ENCODE measurements around the gene MBNL1. TPM values are rescaled to one million over a fixed set of nuclear protein-coding genes. Genes with fewer than 3 reads are reported as not detected.

Gene MBNL1
- polyA plus RNA-seq, 3 donors: 190 to 204 (median 191) TPM

DNA sequence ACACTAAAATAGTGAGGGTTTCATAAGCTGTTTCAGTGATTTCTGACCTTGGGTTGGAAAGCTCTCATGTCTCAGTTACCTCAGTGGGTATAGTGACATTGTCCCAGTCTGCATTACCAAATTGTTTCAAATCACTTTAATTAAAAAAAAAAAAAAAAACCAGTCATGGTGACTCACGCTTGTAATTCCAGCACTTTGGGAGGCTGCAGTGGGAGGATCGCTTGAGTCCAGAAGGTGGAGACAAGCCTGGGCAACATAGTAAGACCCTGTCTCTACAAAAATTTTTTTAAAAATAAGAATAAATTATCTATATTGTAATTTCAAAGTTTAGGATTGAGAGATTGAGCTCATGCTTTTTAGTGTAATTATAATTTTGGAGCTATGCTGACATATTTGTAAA, 78.0 kb downstream of the MBNL1 start:
- no peak overlapping the region for H3K9ac ChIP-seq (ENCODE audit: insufficient read depth, low read length, poor library complexity, severe bottlenecking)
- Mint-ChIP-seq H3K4me1 (peaks cover 29% of the 10 kb centered on the region), H3K27me3 (ENCODE audit: low read depth in 3 of 3) (no peaks in the 10 kb centered on the region), H3K36me3 (peaks cover 13 to 21% of the 10 kb centered on the region in 2 donors), H3K9me3 (no peaks in the 10 kb centered on the region), H3K4me3 (no peak overlapping the region), H3K27ac (no peak overlapping the region)
- H2AFZ ChIP-seq (ENCODE audit: insufficient read depth, low read depth, low read length, poor library complexity, severe bottlenecking): no peak overlapping the region
- DNase-seq: no peak
- no CpG with 5 or more reads among the region's 2 CpGs for WGBS (ENCODE audit: insufficient coverage)
- TF ChIP-seq, protein P1, sequence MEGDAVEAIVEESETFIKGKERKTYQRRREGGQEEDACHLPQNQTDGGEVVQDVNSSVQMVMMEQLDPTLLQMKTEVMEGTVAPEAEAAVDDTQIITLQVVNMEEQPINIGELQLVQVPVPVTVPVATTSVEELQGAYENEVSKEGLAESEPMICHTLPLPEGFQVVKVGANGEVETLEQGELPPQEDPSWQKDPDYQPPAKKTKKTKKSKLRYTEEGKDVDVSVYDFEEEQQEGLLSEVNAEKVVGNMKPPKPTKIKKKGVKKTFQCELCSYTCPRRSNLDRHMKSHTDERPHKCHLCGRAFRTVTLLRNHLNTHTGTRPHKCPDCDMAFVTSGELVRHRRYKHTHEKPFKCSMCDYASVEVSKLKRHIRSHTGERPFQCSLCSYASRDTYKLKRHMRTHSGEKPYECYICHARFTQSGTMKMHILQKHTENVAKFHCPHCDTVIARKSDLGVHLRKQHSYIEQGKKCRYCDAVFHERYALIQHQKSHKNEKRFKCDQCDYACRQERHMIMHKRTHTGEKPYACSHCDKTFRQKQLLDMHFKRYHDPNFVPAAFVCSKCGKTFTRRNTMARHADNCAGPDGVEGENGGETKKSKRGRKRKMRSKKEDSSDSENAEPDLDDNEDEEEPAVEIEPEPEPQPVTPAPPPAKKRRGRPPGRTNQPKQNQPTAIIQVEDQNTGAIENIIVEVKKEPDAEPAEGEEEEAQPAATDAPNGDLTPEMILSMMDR (IDR thresholded peaks at IDR 0.05): no peak
- peaks cover 99% of the 10 kb centered on the region for H4K20me1 ChIP-seq (ENCODE audit: insufficient read depth, low read length)
- no peak overlapping the region for H3K4me3 ChIP-seq (replicated peaks in 1 of 3; ENCODE audit: low read depth in 2 of 3, low read length in 3 of 3)
- H3K36me3 ChIP-seq (replicated peaks in 1 of 2; ENCODE audit: control insufficient read depth in 1 of 2, insufficient read depth in 2 of 2, low read length in 2 of 2): peaks cover 13 to 23% of the 10 kb centered on the region in 2 donors
- no peaks in the 10 kb centered on the region for H3K9me3 ChIP-seq (replicated peaks in 1 of 2; ENCODE audit: control insufficient read depth in 1 of 2, insufficient read depth in 1 of 2, low read length in 2 of 2)
- H3K79me2 ChIP-seq (ENCODE audit: insufficient read depth, low read length): peaks cover 99% of the 10 kb centered on the region
- intact Hi-C loops (cut with micrococcal nuclease): no loop called here
- no peak overlapping the region for H3K4me2 ChIP-seq (replicated peaks; ENCODE audit: extremely low read depth, low read length, poor library complexity, severe bottlenecking)
- no peaks in the 10 kb centered on the region for H3K27me3 ChIP-seq (ENCODE audit: control insufficient read depth in 2 of 2, insufficient read depth in 2 of 2, low read length in 2 of 2)
- H3K4me1 ChIP-seq (ENCODE audit: control insufficient read depth in 1 of 2, insufficient read depth in 2 of 2, low read length in 2 of 2): peaks cover 21 to 43% of the 10 kb centered on the region in 2 donors
- H3K27ac ChIP-seq (ENCODE audit: low read depth in 1 of 2, low read length in 2 of 2): no peak overlapping the region

DNA sequence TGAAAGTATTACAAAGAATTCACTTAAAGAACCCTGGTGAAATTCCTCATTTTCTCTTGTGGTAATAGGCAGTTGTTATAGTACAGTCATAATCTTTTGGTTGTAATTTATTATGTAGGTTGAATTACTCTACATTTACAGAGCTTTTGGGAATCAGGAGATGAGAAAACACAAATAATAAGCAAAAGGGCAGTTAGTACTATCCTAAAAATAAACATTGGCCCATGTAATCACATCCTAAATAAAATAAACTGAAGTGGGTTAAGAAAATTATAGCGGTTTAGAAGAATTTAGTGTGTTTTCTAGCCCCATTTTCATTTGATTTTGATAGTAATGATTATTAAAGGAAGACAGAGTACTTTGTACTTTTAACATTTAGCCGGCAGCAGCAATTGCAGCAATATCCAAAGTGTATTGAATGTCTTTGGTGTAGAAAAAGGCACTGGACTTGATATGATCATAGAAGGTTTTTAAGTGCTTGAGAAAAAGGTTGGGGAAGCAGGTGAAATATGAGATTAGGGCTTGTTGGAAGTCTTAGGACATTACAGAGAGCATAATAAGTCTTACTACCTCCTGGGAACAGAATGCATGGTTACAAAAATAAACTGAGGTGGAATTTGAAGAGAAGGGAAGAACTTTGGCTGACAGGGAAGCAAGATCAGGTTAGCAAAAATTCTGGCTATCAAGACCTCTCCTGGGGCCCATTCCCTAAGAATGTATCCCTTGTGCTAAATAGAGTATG, 79.9 kb downstream of the MBNL1 start:
- H3K4me2 ChIP-seq (replicated peaks; ENCODE audit: extremely low read depth, low read length, poor library complexity, severe bottlenecking): no peak overlapping the region
- peaks cover 99% of the 10 kb centered on the region for H3K79me2 ChIP-seq (ENCODE audit: insufficient read depth, low read length)
- peaks cover 6 to 25% of the 10 kb centered on the region in 2 donors for H3K36me3 ChIP-seq (replicated peaks in 1 of 2; ENCODE audit: control insufficient read depth in 1 of 2, insufficient read depth in 2 of 2, low read length in 2 of 2)
- peaks cover 21 to 43% of the 10 kb centered on the region in 2 donors for H3K4me1 ChIP-seq (ENCODE audit: control insufficient read depth in 1 of 2, insufficient read depth in 2 of 2, low read length in 2 of 2)
- H3K9ac ChIP-seq (ENCODE audit: insufficient read depth, low read length, poor library complexity, severe bottlenecking): no peak overlapping the region
- H3K4me3 ChIP-seq (replicated peaks in 1 of 3; ENCODE audit: low read depth in 2 of 3, low read length in 3 of 3): no peak overlapping the region
- H3K27ac ChIP-seq (ENCODE audit: low read depth in 1 of 2, low read length in 2 of 2): peak overlapping the region in 1 of 2 donors; percentile 34
- H3K9me3 ChIP-seq (replicated peaks in 1 of 2; ENCODE audit: control insufficient read depth in 1 of 2, insufficient read depth in 1 of 2, low read length in 2 of 2): no peaks in the 10 kb centered on the region
- Mint-ChIP-seq H3K9me3 (no peaks in the 10 kb centered on the region), H3K36me3 (peaks cover 11 to 21% of the 10 kb centered on the region in 2 donors), H3K4me3 (no peak overlapping the region), H3K27me3 (ENCODE audit: low read depth in 3 of 3) (no peaks in the 10 kb centered on the region), H3K4me1 (peaks cover 20% of the 10 kb centered on the region), H3K27ac (no peak overlapping the region)
- no peak overlapping the region for H2AFZ ChIP-seq (ENCODE audit: insufficient read depth, low read depth, low read length, poor library complexity, severe bottlenecking)
- 100% methylated on average over 1 of the region's 2 CpGs for WGBS (ENCODE audit: insufficient coverage)
- intact Hi-C loops (cut with micrococcal nuclease): no loop called here
- H3K27me3 ChIP-seq (ENCODE audit: control insufficient read depth in 2 of 2, insufficient read depth in 2 of 2, low read length in 2 of 2): no peaks in the 10 kb centered on the region
- TF ChIP-seq, protein P1 (IDR thresholded peaks at IDR 0.05): no peak
- no peak for DNase-seq
- H4K20me1 ChIP-seq (ENCODE audit: insufficient read depth, low read length): peaks cover 99% of the 10 kb centered on the region
